SK-N-SH treated with all-trans-retinoic acid at 6 μM for 48 hours (cell line): ENCODE data around the gene VCAN.

ENCODE experiments used
- ATAC-seq: fragments of 200-7000 bp; cut with Tn5 transposase; 3 replicates; pipeline ENCODE4 v1.9.1; 2020; ENCODE audit warnings: mild to moderate bottlenecking, moderate library complexity
- ARNTL ChIP-seq: fragments of 450-650 bp; formaldehyde crosslinking; IDR thresholded peaks from 2 replicates; pipeline ENCODE4 v1.5.0; 2020; ENCODE audit warnings: low read depth, mild to moderate bottlenecking, moderate library complexity, borderline replicate concordance
- BACH2 ChIP-seq: fragments of 250-450 bp; sonication (Bioruptor Pico); IDR thresholded peaks from 2 replicates; pipeline ENCODE4 v1.9.0; 2021; ENCODE audit warnings: mild to moderate bottlenecking, borderline replicate concordance
- CREB5 ChIP-seq: fragments of 250-450 bp; sonication (Bioruptor Pico); IDR thresholded peaks from 2 replicates; pipeline ENCODE4 v1.5.1; 2020; ENCODE audit warnings: low read depth, mild to moderate bottlenecking, moderate library complexity
- CSDC2 ChIP-seq: fragments of 250-450 bp; sonication (Bioruptor Pico); IDR thresholded peaks from 2 replicates; pipeline ENCODE4 v1.5.0; 2020; ENCODE audit warnings: mild to moderate bottlenecking, moderate library complexity
- ESRRG ChIP-seq: fragments of 250-450 bp; sonication (Bioruptor Pico); IDR thresholded peaks from 2 replicates; pipeline ENCODE4 v1.6.1; 2021; ENCODE audit warnings: mild to moderate bottlenecking
- GLIS3 ChIP-seq: fragments of 250-450 bp; sonication (Bioruptor Pico); IDR thresholded peaks from 2 replicates; pipeline ENCODE4 v1.5.0; 2020; ENCODE audit warnings: mild to moderate bottlenecking, moderate library complexity
- ISL1 ChIP-seq: fragments of 250-450 bp; sonication (Bioruptor Pico); IDR thresholded peaks from 2 replicates; pipeline ENCODE4 v2.1.2; 2022; ENCODE audit warnings: mild to moderate bottlenecking, moderate library complexity
- OSR1 ChIP-seq: fragments of 250-450 bp; sonication (Bioruptor Pico); IDR thresholded peaks from 2 replicates; pipeline ENCODE4 v1.8.0; 2022; ENCODE audit warnings: moderate library complexity, mild to moderate bottlenecking, inconsistent platforms
- POU6F1 ChIP-seq: fragments of 250-450 bp; sonication (Bioruptor Pico); IDR thresholded peaks from 2 replicates; pipeline ENCODE4 v1.8.0; 2021; ENCODE audit warnings: low read depth, mild to moderate bottlenecking, moderate library complexity, borderline replicate concordance
- PPARA ChIP-seq: fragments of 250-450 bp; sonication (Bioruptor Pico); IDR thresholded peaks from 2 replicates; pipeline ENCODE4 v1.5.0; 2020; ENCODE audit warnings: mild to moderate bottlenecking, borderline replicate concordance
- RARB ChIP-seq: fragments of 250-450 bp; sonication (Bioruptor Pico); IDR thresholded peaks from 2 replicates; pipeline ENCODE4 v1.8.0; 2021; ENCODE audit warnings: mild to moderate bottlenecking, moderate library complexity
- SNAI2 ChIP-seq: fragments of 250-450 bp; sonication (Bioruptor Pico); IDR thresholded peaks from 2 replicates; pipeline ENCODE4 v1.5.0; 2020; ENCODE audit warnings: mild to moderate bottlenecking, moderate library complexity
- TCF4 ChIP-seq: fragments of 250-450 bp; sonication (Bioruptor Pico); IDR thresholded peaks from 2 replicates; pipeline ENCODE4 v1.8.0; 2021; ENCODE audit warnings: mild to moderate bottlenecking, moderate library complexity, borderline replicate concordance
- TOX ChIP-seq: fragments of 250-450 bp; sonication (Bioruptor Pico); IDR thresholded peaks from 2 replicates; pipeline ENCODE4 v1.8.0; 2021; ENCODE audit warnings: mild to moderate bottlenecking, moderate library complexity, borderline replicate concordance
- ZC3H10 ChIP-seq: fragments of 250-450 bp; sonication (Bioruptor Pico); IDR thresholded peaks from 2 replicates; pipeline ENCODE4 v1.5.1; 2021; ENCODE audit warnings: mild to moderate bottlenecking, moderate library complexity
- ZFP3 ChIP-seq: fragments of 250-450 bp; sonication (Bioruptor Pico); IDR thresholded peaks from 2 replicates; pipeline ENCODE4 v1.5.0; 2020; ENCODE audit warnings: mild to moderate bottlenecking, moderate library complexity
- ZFP30 ChIP-seq: fragments of 450-650 bp; formaldehyde crosslinking; IDR thresholded peaks from 2 replicates; pipeline ENCODE4 v1.5.0; 2022; ENCODE audit warnings: mild to moderate bottlenecking, moderate library complexity
- ZNF70 ChIP-seq: fragments of 450-650 bp; formaldehyde crosslinking; IDR thresholded peaks from 2 replicates; pipeline ENCODE4 v1.5.0; 2020; ENCODE audit warnings: mild to moderate bottlenecking, moderate library complexity
- ZNF8 ChIP-seq: fragments of 450-650 bp; formaldehyde crosslinking; IDR thresholded peaks from 2 replicates; pipeline ENCODE4 v1.5.0; 2020; ENCODE audit warnings: mild to moderate bottlenecking, moderate library complexity
- TF ChIP-seq, protein P1 (sequence below): fragments of 250-450 bp; sonication (Bioruptor Pico); IDR thresholded peaks from 2 replicates; pipeline ENCODE4 v1.5.1; 2021; ENCODE audit warnings: mild to moderate bottlenecking, moderate library complexity
- TF ChIP-seq, protein P2 (sequence below): fragments of 250-450 bp; sonication (Bioruptor Pico); IDR thresholded peaks from 2 replicates; pipeline ENCODE4 v1.8.0; 2020; ENCODE audit warnings: mild to moderate bottlenecking, moderate library complexity, borderline replicate concordance

Gene VCAN

DNA sequence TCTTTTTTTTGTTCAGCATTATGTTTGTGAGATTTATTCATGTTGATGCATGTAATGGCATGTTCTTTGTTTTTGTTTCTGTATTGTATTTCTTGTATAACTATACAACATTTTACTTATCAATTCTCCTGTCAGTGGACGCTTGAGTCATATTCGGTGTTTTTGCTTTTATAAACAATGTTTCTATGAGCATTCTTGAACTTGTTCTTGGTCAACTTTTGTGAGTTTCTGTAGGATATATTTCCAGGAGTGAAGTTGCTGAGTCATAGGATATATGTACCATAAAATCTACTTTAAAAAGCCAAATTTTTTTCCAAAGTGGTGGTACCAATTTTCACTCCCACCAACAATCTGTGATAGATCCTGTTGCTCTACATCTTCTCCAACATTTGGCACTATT lies 104.8 kb downstream of the VCAN start (continued):
- TF ChIP-seq POU6F1 (CRISPR knock-in tag): no peak

DNA sequence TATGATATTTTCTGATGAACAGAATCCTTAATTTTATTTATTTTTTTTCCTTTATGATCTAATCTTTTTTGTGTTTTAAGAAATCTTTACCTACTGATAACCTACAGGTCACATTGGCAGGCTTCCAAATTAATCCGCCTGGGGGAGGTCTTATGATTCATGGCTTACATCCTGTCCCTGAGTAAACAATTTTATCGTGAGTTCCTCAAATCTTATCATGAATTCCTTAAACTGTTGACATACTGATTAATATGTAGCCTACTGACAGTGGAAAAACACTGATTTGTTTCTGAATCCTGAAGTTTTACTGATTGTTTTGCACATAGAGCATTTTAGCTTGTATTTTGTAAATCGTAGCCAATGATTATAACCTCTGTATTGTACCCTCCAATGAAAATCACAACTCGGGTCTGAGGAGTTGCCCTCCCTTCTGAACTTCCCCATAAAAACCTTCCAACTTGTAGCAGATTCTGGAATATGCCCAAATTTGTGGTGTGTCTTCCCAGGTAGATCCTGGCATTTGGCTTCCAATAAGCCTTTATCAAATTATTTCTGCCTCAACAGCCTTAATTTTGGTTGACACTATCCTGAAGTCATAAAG lies 105.6 kb downstream of the VCAN start:
- TF ChIP-seq, protein P1, sequence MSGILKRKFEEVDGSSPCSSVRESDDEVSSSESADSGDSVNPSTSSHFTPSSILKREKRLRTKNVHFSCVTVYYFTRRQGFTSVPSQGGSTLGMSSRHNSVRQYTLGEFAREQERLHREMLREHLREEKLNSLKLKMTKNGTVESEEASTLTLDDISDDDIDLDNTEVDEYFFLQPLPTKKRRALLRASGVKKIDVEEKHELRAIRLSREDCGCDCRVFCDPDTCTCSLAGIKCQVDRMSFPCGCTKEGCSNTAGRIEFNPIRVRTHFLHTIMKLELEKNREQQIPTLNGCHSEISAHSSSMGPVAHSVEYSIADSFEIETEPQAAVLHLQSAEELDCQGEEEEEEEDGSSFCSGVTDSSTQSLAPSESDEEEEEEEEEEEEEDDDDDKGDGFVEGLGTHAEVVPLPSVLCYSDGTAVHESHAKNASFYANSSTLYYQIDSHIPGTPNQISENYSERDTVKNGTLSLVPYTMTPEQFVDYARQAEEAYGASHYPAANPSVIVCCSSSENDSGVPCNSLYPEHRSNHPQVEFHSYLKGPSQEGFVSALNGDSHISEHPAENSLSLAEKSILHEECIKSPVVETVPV (CRISPR knock-in tag): no peak
- no peak for TF ChIP-seq OSR1 (CRISPR knock-in tag)
- no peak for ATAC-seq

- TF ChIP-seq ARNTL (CRISPR knock-in tag) (no peak), TOX (CRISPR knock-in tag) (no peak), POU6F1 (CRISPR knock-in tag) (no peak), CSDC2 (CRISPR knock-in tag) (no peak), BACH2 (CRISPR knock-in tag) (no peak), SNAI2 (CRISPR knock-in tag) (no peak), RARB (no peak), ZNF70 (no peak), ZFP30 (CRISPR knock-in tag) (no peak)
- TF ChIP-seq, protein P2, sequence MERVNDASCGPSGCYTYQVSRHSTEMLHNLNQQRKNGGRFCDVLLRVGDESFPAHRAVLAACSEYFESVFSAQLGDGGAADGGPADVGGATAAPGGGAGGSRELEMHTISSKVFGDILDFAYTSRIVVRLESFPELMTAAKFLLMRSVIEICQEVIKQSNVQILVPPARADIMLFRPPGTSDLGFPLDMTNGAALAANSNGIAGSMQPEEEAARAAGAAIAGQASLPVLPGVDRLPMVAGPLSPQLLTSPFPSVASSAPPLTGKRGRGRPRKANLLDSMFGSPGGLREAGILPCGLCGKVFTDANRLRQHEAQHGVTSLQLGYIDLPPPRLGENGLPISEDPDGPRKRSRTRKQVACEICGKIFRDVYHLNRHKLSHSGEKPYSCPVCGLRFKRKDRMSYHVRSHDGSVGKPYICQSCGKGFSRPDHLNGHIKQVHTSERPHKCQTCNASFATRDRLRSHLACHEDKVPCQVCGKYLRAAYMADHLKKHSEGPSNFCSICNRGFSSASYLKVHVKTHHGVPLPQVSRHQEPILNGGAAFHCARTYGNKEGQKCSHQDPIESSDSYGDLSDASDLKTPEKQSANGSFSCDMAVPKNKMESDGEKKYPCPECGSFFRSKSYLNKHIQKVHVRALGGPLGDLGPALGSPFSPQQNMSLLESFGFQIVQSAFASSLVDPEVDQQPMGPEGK (CRISPR knock-in tag): no peak
- ATAC-seq: no peak
Observed at GRCh38 chr5:83583859-83584258, 112.3 kb downstream of the VCAN start.

DNA sequence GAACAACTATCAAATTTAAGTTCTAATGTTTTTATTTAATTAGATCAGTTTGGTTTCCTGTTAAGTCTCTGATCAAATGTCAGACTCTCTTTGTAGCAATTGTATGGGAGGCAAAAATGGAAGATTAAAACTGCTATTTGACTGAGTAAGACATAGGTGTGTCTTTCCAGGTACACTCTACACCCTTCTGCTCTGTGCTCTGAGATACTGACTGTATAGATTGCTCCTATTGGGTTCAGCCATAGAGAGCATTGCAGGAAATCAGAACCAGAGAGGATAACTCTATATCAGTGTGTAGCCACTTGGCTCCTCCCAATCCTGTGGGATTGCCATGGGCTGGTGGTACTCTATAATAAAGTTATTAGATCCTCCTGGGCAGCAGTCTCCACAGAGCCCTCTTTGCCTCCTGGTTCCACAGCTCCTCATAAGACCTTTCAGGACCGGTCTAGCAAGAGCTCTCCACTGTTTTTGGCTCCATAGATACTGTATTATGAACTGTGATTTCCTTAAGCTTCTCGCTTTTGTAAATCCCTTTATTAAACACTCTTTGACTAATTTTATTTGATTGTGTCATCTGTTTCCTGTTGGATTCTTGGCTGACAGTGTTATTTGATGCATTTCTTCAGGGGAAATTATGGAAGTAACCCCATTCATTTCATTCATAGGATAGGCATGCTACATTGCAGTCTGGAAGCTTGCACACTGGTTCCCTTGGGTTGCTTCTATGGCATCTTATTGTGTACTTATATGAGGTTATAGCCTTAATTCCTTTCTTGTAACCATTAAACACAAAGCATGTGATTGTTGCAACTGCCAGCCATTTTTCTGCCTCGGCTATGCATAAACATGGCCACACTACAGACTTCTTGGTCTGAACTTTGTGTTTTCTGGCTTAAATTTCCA lies 115.6 kb downstream of the VCAN start:
- ATAC-seq: peak; percentile 34
- TF ChIP-seq, protein P1 (CRISPR knock-in tag): no peak
- TF ChIP-seq ZNF8: no peak
- no peak for TF ChIP-seq TOX (CRISPR knock-in tag)
- no peak for TF ChIP-seq ZFP3
- TF ChIP-seq ZC3H10: no peak
- TF ChIP-seq PPARA (CRISPR knock-in tag): no peak
- no peak for TF ChIP-seq GLIS3
- no peak for TF ChIP-seq ARNTL (CRISPR knock-in tag)
- TF ChIP-seq CREB5 (CRISPR knock-in tag): no peak
- TF ChIP-seq ZFP30 (CRISPR knock-in tag): no peak
- TF ChIP-seq POU6F1 (CRISPR knock-in tag): no peak
- no peak for TF ChIP-seq ISL1
- TF ChIP-seq ZNF70: no peak
- TF ChIP-seq ESRRG: no peak
- TF ChIP-seq TCF4: no peak
- TF ChIP-seq SNAI2 (CRISPR knock-in tag): no peak
- TF ChIP-seq RARB: no peak
- TF ChIP-seq, all 23 proteins: peak for 0
